Measurements from ENCODE around the gene ST6GALNAC4.

The ST6GALNAC4 gene

GRCh38 chr9:127946728-127947127, 29.9 kb upstream of the ST6GALNAC4 start:
- no peak for DNase-seq

GRCh38 chr9:127945942-127946341, 29.1 kb upstream of the ST6GALNAC4 start:
- no peak for DNase-seq

DNA sequence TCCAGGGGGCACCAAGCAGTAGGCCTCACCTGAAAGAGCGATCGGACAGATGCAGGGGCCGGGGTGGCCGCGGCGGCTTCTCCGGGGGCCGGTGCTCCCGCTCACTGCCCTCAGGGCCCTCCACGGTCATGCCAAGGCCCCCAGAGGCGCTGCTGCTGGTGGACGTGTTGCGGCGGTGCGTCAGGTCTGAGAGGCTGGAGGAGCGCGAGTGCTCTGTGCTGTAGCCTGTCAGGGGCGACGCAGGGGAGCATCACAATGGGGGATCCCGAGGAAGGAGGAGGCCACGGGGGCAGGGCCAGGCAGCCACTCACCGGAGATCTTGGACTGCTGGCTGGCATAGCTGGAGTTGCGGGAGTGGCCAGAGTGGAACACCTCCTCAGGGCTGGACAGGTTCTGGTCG, 28.5 kb upstream of the ST6GALNAC4 start:
- DNase-seq = no peak

DNA sequence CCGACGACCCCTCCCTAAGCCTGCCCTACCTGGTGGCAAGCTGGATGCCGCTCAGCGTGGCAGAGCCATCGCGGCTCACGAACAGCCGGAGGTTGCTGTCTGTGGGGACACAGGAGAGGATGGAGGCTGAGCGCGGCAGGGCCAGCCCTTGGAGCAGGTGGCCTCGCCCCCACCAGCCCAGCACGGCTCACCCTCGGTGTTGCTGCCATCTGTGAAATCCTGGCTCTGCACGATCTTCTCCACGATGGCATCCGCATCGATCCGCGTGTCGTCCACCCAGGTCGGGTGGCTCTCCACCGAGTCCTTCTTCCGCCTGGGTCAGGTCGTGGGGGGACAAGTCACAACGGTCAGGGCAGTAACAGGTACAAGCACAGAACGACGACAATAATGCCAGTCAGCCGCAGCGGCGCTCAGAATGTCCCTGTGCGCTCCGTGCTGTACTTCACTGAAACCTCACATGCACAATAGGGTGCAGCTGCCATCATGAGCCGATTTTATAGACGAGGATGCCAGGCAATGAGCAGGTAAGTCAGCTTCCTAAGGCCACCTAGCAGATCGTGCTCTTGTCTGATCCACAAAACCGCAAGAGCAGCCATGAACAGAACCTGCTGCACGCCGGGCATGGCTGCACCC, 27.9 kb upstream of the ST6GALNAC4 start:
- DNase-seq = no peak

DNA sequence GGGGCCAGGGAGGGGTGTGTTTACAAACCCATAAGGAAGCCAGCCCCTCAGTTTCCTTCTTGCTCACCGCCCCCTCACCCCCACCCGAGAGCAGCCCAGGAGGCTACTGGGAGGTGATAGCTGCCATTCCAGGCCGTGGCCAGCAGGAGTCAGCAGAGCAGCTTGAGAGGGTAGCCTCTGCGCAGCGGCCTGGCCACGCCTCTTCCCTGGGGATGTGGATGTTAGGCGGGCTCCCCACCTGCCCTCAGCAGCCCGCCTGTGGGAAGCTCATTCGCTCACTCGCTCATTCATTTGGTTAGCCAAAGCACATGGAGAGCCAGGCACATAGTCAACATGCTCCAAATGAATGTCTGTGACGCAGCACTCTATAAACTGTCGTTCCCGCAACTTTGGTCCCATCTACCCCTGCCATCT, 26.9 kb upstream of the ST6GALNAC4 start:
- DNase-seq = peak in 1 of 2 experiments; percentile 63

- no peak for DNase-seq
Observed at GRCh38 chr9:127943011-127943662, 26.3 kb upstream of the ST6GALNAC4 start.

- DNase-seq = peak in 1 of 2 experiments; percentile 52
Observed at GRCh38 chr9:127942216-127943010, 25.6 kb upstream of the ST6GALNAC4 start.

DNA sequence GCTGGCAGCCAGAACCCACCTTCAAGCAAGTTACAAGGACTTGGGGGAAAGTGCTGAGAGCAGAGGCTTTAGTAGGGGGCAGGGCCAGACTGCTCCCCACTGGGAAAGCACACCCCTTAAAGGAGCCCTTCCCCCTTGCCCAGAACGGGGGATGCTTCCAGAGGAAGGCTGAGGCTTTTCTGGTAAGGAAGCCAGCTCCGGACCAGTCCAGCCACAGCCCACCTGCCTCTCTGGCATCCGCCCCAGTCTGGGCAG, 25.0 kb upstream of the ST6GALNAC4 start:
- no peak for DNase-seq

DNA sequence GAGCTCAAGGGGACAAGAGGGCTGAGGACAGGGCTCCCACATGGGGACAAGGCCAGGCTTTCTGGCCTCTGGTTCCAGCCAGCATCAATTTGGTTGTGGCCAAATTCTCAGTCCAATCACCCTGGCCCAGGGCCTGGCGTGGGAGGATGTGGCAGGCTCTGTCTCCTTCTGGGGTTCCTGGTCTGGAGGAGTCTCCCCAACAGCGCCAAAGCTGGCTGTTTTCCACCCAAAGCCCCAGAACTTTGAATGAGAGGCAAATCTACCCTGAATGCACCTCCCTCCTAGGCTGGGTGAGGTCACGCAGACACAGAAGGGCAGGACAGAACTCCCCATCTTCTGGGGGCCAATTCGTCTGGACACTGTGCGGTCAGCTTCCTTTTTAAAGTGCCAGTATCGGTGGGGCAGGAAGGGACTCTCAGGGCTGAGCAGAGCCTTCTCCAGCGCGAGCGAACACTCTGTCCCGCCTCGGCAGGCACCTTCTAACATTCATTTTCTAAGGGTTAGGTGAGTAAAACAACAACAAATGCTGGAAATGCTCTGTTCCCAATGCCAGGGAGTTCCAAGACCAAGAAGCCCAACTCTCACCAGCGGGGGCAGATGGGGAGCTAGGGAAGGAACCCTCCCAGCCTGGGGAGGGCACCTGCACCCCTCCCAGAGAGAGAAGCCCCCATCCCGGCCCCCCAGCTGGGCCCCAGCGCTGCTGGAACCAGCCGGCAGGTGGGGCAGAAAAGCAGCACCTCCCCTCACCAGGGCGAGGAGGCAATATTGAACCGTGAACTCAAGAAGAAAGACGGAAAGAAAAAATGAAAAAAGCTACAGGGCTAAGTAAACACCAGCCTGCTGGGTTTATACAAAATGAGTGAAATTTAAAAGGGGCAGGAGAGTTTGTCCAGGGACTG, 24.5 kb upstream of the ST6GALNAC4 start:
- DNase-seq = no peak

DNA sequence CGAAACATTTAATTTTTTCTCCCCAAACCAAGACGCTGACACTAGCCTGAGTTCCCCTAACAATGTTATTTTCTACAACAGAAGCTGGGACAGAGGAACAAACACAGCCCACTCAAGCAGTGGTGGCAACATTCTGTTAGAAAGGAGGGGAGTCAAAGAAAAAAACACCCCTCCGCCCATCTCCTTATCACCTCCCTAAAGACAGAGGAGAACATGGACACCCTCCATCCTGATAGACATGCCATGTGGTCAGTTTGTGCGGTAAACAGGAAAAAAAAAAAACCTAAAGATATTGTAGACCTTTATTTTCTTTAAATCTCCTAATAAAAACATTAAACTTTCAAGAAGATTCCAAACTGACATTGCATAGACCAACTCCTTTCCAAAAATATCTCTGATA, 23.8 kb upstream of the ST6GALNAC4 start:
- no peak for DNase-seq

- no peak for DNase-seq
Observed at GRCh38 chr9:127938298-127938690, 21.5 kb upstream of the ST6GALNAC4 start.

- DNase-seq = peak; percentile 79 to 82
Observed at GRCh38 chr9:127937388-127938297, 20.8 kb upstream of the ST6GALNAC4 start, which contains the start of gene DPM2. TSS of gene DPM2 (minus strand) at chr9:127937854. CDS start at chr9:127937820, 34 bp downstream.

DNA sequence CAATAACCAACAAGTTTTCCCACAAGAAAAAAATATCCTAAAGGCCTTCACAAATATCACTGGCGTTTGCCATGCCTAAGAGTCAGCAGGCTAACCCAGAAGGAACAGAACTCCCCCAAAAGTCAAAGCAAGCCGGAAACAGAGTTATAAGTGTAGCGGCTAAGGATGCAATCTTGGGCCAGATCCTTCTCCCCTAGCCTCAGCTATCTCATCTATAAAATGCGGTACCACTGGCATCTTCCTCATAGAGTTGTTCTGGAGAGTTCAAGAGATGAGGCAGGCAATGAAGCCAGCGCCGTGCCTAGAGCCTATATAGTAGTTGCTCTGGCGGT, 20.2 kb upstream of the ST6GALNAC4 start:
- no peak for DNase-seq

GRCh38 chr9:127936347-127936852, 19.6 kb upstream of the ST6GALNAC4 start:
- DNase-seq = no peak

DNA sequence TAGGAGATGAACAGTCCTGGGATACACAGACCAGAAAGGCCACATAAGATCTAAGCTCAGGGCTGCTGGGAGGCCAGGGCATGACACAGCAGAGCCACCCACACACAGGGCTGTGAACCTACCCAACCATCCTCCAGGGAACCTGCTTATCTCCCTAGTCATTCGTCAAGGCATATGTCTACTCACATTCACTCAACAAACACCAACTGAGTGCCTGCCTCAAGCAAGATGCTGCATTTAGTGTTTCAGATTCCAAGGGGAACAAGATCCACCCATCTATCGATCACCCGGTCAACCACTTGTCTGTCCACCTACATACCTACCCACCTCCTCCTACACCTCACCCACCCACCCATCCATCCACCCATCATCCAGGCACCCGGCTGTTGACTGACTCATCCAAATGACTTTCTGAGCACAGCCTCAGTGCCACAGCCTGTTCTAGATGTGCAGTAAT, 19.0 kb upstream of the ST6GALNAC4 start:
- DNase-seq = no peak

- no peak for DNase-seq
Observed at GRCh38 chr9:127934986-127935385, 18.1 kb upstream of the ST6GALNAC4 start.

GRCh38 chr9:127934248-127934647, 17.4 kb upstream of the ST6GALNAC4 start:
- DNase-seq = no peak

DNA sequence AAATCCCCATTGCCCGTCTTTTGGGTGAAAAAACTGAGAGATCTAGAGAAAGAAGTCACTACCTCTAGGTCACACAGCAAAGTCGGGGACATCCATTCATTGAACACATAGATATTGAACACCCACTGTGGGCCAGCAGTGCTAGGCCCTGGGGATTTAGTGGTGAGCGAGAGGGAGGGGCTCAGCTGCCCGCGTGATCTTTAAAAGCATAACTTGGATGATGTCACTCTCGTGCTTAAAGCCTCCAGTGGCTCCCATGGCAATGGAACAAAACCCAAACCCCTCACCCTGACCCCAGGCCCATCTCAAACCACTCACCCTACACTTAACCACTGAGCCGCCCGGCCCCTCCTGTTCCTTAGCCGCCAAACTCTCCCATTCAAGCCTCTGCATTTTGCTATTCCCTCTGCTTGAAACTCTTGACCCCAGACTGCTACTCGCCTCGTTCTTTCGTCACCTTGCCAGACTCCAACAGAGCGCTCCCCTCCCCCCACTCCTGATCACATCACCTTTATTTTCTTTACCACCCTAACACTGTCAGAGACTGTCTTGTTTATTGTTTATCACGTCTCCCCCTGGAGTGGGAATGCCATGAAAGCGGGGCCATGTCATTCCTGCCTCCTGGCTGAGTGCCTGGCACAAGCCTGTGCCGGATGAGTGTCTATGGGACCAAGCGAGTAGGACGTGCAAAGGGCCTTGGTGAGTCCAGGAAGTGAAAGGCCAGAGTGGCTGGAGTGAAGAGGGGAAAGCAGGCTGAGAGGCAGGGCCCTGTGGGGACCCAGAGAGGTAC, 14.4 kb upstream of the ST6GALNAC4 start:
- DNase-seq = peak in 1 of 2 experiments; percentile 70

GRCh38 chr9:127930231-127931091, 13.6 kb upstream of the ST6GALNAC4 start, which contains the start of gene PIP5KL1:
TSS of gene PIP5KL1 (minus strand) at chr9:127930777. CDS start at chr9:127930752, 25 bp downstream.
- peak; percentile 73 to 84 for DNase-seq

DNA sequence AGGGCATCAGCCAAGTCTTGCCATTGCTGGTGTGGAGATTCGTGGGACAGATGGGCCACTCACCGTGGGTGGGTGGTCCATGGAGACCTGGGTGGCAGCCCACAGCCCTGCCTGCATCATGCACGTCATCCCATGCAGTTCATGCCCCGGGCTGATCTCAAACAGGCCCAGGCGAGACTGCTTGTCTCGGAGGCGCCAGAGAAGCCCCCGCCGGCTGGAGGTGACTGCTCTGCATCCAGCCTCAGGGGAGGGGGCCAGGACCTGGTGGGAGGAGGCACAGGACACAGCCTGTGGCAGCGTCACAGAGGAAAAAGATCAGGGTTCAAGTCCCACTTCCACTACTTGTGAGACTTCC, 12.8 kb upstream of the ST6GALNAC4 start:
- DNase-seq = no peak
